BJ (cell line): ENCODE results near the gene EFNA5. TPM values are rescaled to one million over a fixed set of nuclear protein-coding genes. Genes with fewer than 3 reads are reported as not detected.

Experiments used
- CTCF ChIA-PET: fragments of 350-600 bp; formaldehyde crosslinking; extraction: SDS; loops from one replicate; lab custom pipeline; 2021; ENCODE audit warnings: antibody characterized with exemption, inconsistent platforms; lab: Yijun Ruan, JAX
- POLR2A ChIA-PET: fragments of 300-600 bp; sonication (Branson Sonifier 250); formaldehyde crosslinking; extraction: SDS; loops from one replicate; lab custom pipeline; 2021; ENCODE audit warnings: antibody characterized with exemption; lab: Charles Lee
- DNase-seq: peaks from one replicate; pipeline ENCODE4 v3.0.0-alpha.2; 2011; ENCODE audit warnings: low read depth
- H3K27me3 ChIP-seq: 2 replicates; pipeline ENCODE4 v1.6.0; 2011; ENCODE audit warnings: low read length; ENCODE audit not compliant: control insufficient read depth, insufficient read depth
- H3K36me3 ChIP-seq: 2 replicates; pipeline ENCODE4 v1.5.1; 2011; ENCODE audit warnings: low read length; ENCODE audit not compliant: control insufficient read depth, insufficient read depth
- H3K4me3 ChIP-seq: 2 replicates; pipeline ENCODE4 v1.5.1; 2011; ENCODE audit warnings: low read depth, mild to moderate bottlenecking, control low read depth, low read length
- CTCF ChIP-seq: IDR thresholded peaks from 2 replicates; pipeline ENCODE4 v1.5.1; 2011; ENCODE audit warnings: low read depth, mild to moderate bottlenecking, control low read depth, inconsistent platforms, low read length, moderate library complexity; ENCODE audit not compliant: insufficient read depth
- polyA plus RNA-seq: library from polyadenylated mRNA; depleted of rRNA; stranded (reverse); fragments of >200 nt; gene quantifications from 2 replicates; pipeline ENCODE4 v1.2.3, GENCODE V29; 2011

Gene EFNA5
- polyA plus RNA-seq, 1 experiment, result 0.67 TPM

GRCh38 chr5:107630184-107630583 lies 40.6 kb downstream of the EFNA5 start:
- ChIA-PET CTCF (no interaction called here), POLR2A (no interaction called here)

GRCh38 chr5:107624235-107624634 lies 46.5 kb downstream of the EFNA5 start:
- Histone ChIP-seq H3K27me3 (no peaks in the 10 kb centered on the region), H3K4me3 (no peak overlapping the region), H3K36me3 (no peaks in the 10 kb centered on the region)
- CTCF ChIA-PET, result no interaction called here
- no peak for DNase-seq
- TF ChIP-seq CTCF, result no peak
- POLR2A ChIA-PET, result no interaction called here

More at GRCh38 chr5:107630184-107630583, 40.6 kb downstream of the EFNA5 start:
- no peak for DNase-seq
- Histone ChIP-seq H3K36me3 (no peaks in the 10 kb centered on the region), H3K27me3 (no peaks in the 10 kb centered on the region), H3K4me3 (no peak overlapping the region)
- no peak for TF ChIP-seq CTCF

- CTCF ChIA-PET, result no interaction called here
- Histone ChIP-seq H3K27me3 (no peaks in the 10 kb centered on the region), H3K36me3 (no peaks in the 10 kb centered on the region), H3K4me3 (no peak overlapping the region)
- DNase-seq, result no peak
- POLR2A ChIA-PET, result no interaction called here
- no peak for TF ChIP-seq CTCF
Measured at GRCh38 chr5:107621089-107621488, 49.6 kb downstream of the EFNA5 start.

GRCh38 chr5:107619781-107620180 lies 51.0 kb downstream of the EFNA5 start:
- no peak for DNase-seq
- H3K27me3 ChIP-seq, result no peaks in the 10 kb centered on the region
- TF ChIP-seq CTCF, result no peak
- H3K36me3 ChIP-seq, result no peaks in the 10 kb centered on the region
- CTCF ChIA-PET, result no interaction called here
- no peak overlapping the region for H3K4me3 ChIP-seq
- POLR2A ChIA-PET, result no interaction called here

GRCh38 chr5:107618242-107618641 lies 52.5 kb downstream of the EFNA5 start:
- no peak for DNase-seq
- no peaks in the 10 kb centered on the region for H3K36me3 ChIP-seq
- ChIA-PET POLR2A (no interaction called here), CTCF (no interaction called here)
- TF ChIP-seq CTCF, result no peak
- no peaks in the 10 kb centered on the region for H3K27me3 ChIP-seq
- no peak overlapping the region for H3K4me3 ChIP-seq
